ENCODE measurements around the gene ACOT11.

Gene ACOT11

DNA sequence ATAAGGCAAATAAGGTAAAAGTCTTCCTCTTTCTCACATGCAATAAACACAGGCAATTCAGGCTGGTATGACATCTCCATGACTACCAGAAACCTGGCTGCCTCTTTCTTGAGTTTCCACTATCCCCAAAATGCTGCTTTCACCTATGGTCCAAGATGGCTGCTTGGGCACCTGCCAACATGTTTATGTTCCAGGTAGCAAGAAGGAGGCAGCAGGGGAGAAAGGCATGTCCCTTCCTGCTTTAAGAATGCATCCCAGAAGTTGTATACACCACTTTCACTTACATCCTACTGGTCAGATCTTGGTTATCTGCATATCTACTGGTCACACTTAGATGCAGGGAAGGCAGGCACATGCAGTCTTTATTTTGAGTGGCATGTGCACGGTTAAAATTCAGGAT, 19.4 kb upstream of the ACOT11 start:
- no peak for TF ChIP-seq CREB1 (IDR thresholded peaks at IDR 0.05; ENCODE audit: low read depth)
- no peak for TF ChIP-seq EP300 (IDR thresholded peaks at IDR 0.05; ENCODE audit: borderline replicate concordance)
- TF ChIP-seq CEBPB (IDR thresholded peaks at IDR 0.05), result no peak
- TF ChIP-seq ZBTB7A (IDR thresholded peaks at IDR 0.05; ENCODE audit: low read depth), result no peak
- TF ChIP-seq YY1 (IDR thresholded peaks at IDR 0.05; ENCODE audit: low read depth), result 0 out of 2 replicates have a peak, but pooled peaks have one; percentile 27
- TF ChIP-seq, protein P1, sequence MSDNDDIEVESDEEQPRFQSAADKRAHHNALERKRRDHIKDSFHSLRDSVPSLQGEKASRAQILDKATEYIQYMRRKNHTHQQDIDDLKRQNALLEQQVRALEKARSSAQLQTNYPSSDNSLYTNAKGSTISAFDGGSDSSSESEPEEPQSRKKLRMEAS (IDR thresholded peaks at IDR 0.05), result no peak
- TF ChIP-seq RAD21 (IDR thresholded peaks at IDR 0.05; ENCODE audit: low read depth), result no peak

DNA sequence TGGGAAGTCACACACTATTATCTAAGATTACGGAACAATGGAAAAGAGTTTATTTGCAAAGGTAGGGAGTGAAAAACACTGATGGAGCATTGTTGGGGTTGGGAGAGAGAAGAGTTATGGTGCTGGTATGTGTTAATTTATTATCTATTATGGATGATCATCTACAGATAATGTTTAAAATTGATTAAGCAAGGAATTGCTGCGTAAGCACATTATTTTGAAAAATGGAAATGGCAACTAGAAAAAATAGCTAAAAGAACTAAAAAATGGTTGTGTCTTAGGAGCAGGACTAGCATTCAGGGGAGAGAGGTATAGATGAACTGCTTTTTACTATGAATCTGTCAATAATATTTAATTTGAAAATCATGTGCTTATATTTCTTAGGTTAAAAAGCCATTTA, 16.0 kb upstream of the ACOT11 start:
- TF ChIP-seq ZBTB7A (IDR thresholded peaks at IDR 0.05; ENCODE audit: low read depth) (no peak), NFIC (IDR thresholded peaks at IDR 0.05) (no peak), TCF12 (IDR thresholded peaks at IDR 0.05; ENCODE audit: low read depth) (no peak), CEBPB (IDR thresholded peaks at IDR 0.05) (no peak)
- TF ChIP-seq, protein P2, sequence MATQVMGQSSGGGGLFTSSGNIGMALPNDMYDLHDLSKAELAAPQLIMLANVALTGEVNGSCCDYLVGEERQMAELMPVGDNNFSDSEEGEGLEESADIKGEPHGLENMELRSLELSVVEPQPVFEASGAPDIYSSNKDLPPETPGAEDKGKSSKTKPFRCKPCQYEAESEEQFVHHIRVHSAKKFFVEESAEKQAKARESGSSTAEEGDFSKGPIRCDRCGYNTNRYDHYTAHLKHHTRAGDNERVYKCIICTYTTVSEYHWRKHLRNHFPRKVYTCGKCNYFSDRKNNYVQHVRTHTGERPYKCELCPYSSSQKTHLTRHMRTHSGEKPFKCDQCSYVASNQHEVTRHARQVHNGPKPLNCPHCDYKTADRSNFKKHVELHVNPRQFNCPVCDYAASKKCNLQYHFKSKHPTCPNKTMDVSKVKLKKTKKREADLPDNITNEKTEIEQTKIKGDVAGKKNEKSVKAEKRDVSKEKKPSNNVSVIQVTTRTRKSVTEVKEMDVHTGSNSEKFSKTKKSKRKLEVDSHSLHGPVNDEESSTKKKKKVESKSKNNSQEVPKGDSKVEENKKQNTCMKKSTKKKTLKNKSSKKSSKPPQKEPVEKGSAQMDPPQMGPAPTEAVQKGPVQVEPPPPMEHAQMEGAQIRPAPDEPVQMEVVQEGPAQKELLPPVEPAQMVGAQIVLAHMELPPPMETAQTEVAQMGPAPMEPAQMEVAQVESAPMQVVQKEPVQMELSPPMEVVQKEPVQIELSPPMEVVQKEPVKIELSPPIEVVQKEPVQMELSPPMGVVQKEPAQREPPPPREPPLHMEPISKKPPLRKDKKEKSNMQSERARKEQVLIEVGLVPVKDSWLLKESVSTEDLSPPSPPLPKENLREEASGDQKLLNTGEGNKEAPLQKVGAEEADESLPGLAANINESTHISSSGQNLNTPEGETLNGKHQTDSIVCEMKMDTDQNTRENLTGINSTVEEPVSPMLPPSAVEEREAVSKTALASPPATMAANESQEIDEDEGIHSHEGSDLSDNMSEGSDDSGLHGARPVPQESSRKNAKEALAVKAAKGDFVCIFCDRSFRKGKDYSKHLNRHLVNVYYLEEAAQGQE (IDR thresholded peaks at IDR 0.05; ENCODE audit: low read depth), result no peak
- TF ChIP-seq, protein P1 (IDR thresholded peaks at IDR 0.05), result no peak

DNA sequence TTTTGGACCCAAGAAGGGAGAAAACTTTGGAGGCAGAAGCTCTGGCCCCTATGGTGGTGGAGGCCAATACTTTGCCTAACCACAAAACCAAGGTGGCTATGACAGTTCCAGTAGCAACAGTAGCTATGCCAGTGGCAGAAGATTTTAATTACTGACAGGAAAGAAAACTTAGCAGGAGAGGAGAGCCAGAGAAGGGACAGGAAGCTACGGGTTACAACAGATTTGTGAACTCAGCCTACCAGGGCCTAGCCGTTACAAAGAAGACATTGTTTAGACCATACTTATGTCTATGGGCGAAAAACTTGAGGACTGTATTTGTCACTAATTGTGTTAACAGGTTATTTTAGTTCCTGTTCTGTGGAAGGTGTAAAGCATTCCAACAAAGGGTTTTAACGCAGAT, 10.4 kb upstream of the ACOT11 start:
- TF ChIP-seq EP300 (IDR thresholded peaks at IDR 0.05; ENCODE audit: borderline replicate concordance) (no peak), RAD21 (IDR thresholded peaks at IDR 0.05; ENCODE audit: low read depth) (no peak), NFIC (IDR thresholded peaks at IDR 0.05) (no peak), CEBPB (IDR thresholded peaks at IDR 0.05) (no peak), TEAD4 (IDR thresholded peaks at IDR 0.05) (no peak), YY1 (IDR thresholded peaks at IDR 0.05; ENCODE audit: low read depth) (no peak), EGR1 (IDR thresholded peaks at IDR 0.05) (no peak)
- TF ChIP-seq, protein P1 (IDR thresholded peaks at IDR 0.05), result no peak
- TF ChIP-seq, protein P2 (IDR thresholded peaks at IDR 0.05; ENCODE audit: low read depth), result no peak
- TF ChIP-seq, protein P3, sequence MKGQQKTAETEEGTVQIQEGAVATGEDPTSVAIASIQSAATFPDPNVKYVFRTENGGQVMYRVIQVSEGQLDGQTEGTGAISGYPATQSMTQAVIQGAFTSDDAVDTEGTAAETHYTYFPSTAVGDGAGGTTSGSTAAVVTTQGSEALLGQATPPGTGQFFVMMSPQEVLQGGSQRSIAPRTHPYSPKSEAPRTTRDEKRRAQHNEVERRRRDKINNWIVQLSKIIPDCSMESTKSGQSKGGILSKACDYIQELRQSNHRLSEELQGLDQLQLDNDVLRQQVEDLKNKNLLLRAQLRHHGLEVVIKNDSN (IDR thresholded peaks at IDR 0.05), result no peak

DNA sequence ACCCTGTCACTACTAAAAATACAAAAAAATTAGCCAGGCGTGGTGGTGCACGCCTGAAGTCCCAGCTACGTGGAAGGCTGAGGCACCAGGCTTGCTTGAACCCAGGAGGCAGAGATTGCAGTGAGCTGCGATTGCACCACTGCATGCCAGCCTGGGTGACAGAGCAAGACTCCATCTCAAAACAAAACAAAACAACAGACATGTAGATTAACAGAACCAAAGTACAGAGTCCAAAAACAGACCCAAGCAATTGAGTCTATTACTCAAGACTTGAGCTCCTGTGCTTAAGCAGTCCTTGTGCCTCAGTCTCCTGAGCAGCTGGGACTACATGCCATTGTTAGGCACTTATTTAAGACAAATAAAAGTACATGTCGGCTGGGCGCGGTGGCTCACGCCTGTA, 9.5 kb upstream of the ACOT11 start:
- TF ChIP-seq YY1 (IDR thresholded peaks at IDR 0.05; ENCODE audit: low read depth) (no peak), CREB1 (IDR thresholded peaks at IDR 0.05; ENCODE audit: low read depth) (no peak), ZBTB7A (IDR thresholded peaks at IDR 0.05; ENCODE audit: low read depth) (no peak), TAF1 (IDR thresholded peaks at IDR 0.05; ENCODE audit: low read depth) (no peak)

DNA sequence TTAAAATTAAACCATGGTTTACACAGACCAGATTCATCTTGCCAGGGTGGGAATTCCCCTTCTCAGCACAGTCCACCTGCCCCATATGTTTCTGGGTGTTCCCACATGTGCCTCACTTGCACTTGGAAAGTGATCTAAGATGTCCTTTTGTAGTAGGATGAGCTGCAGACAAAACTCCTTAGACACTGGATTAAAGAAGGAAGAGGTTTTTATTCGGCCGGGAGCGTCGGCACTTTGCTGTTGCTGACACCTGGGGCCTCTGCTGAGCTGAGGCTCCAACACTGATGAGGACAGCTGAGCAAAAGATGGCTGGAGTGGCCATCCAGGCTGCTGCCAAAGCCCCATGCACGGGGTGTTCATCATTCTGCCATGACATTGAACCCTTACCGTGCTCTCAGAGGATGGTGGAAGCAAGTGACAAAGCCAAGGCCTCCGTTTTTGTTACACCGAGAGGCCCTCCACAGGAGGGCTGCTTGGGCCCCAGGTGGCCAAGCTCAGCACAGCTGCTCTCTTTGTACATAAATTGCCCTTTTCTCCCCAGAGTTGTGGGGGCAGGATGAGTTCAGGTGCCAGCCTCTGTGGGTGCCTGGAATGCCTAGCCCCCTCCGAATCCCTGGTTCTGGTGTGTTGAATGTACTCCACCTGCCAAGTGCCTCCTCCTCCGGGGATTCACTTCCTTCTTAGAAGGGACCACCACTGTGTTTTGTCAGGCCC, 7.3 kb upstream of the ACOT11 start:
- no peak for TF ChIP-seq NFIC (IDR thresholded peaks at IDR 0.05)
- TF ChIP-seq, protein P2 (IDR thresholded peaks at IDR 0.05; ENCODE audit: low read depth), result no peak
- TF ChIP-seq EGR1 (IDR thresholded peaks at IDR 0.05), result no peak
- no peak for TF ChIP-seq RAD21 (IDR thresholded peaks at IDR 0.05; ENCODE audit: low read depth)
- TF ChIP-seq, protein P3 (IDR thresholded peaks at IDR 0.05), result no peak
- no peak for TF ChIP-seq EP300 (IDR thresholded peaks at IDR 0.05; ENCODE audit: borderline replicate concordance)
- no peak for TF ChIP-seq TCF12 (IDR thresholded peaks at IDR 0.05; ENCODE audit: low read depth)
- no peak for TF ChIP-seq TAF1 (IDR thresholded peaks at IDR 0.05; ENCODE audit: low read depth)
- TF ChIP-seq CEBPB (IDR thresholded peaks at IDR 0.05), result no peak
- TF ChIP-seq, protein P1 (IDR thresholded peaks at IDR 0.05), result no peak
- TF ChIP-seq YY1 (IDR thresholded peaks at IDR 0.05; ENCODE audit: low read depth), result no peak
- TF ChIP-seq ZBTB7A (IDR thresholded peaks at IDR 0.05; ENCODE audit: low read depth), result no peak
- no peak for TF ChIP-seq TEAD4 (IDR thresholded peaks at IDR 0.05)
- no peak for TF ChIP-seq CREB1 (IDR thresholded peaks at IDR 0.05; ENCODE audit: low read depth)
- no peak for TF ChIP-seq FOXM1 (IDR thresholded peaks at IDR 0.05; ENCODE audit: borderline replicate concordance, low read depth)
